HG03432 (cell line): ENCODE results near the gene TBC1D12.
"Not testable (repeated sequence)": the region's sequence is repeated elsewhere in the genome, so short reads cannot be mapped to it uniquely, and the experiment has no call there.

ENCODE experiments used
- ATAC-seq: cut with Tn5 transposase; IDR thresholded peaks from one replicate; pipeline ENCODE4 v1.9.1; 2021; ENCODE audit warnings: mild to moderate bottlenecking, moderate library complexity; ENCODE audit not compliant: unreplicated experiment

Gene TBC1D12

DNA sequence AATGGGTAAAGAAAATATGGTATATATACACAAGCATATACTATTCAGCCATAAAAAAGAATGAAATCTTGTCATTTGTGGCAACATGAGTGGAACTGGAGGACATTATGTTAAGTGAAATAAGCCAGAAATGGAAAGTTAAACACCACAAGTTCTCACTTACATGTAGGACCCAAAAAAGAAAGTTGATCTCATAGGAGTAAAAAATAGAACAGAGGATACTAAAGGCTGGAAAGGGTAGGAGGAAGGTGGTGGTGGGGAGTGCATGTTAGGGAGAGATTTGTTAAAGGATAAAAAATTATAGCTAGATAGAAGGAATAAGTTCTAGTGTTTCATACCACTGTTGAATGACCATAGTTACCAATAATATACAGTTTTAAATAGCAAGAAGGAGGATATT, 48.4 kb downstream of the TBC1D12 start:
- ATAC-seq: no peak

DNA sequence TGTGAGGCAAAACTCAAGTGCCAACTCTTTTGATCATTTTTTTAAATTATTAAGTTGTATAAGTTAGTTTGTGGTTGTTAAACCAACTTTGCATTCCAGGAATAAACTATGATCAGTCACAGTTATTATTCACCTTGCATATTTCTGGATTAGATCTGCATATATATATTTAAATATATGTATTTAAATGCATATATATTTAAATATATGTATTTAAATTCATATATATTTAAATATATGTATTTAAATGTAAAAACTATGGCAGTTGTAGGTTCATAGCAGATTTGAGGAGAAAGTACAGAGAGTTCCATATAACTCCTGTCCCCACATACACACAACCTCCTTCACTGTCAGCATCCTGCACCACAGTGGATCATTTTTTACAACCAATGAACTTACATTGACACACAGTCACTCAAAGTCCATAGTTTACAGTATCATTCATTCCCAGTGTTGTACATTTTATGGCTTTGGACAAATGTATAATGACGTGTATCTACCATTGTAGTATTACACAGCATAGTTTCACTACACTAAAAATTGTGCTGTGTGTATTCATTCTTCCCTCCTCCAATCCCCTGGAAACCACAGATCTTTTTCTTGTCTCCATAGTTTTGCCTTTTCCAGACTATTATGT, 49.7 kb downstream of the TBC1D12 start:
- no peak for ATAC-seq

DNA sequence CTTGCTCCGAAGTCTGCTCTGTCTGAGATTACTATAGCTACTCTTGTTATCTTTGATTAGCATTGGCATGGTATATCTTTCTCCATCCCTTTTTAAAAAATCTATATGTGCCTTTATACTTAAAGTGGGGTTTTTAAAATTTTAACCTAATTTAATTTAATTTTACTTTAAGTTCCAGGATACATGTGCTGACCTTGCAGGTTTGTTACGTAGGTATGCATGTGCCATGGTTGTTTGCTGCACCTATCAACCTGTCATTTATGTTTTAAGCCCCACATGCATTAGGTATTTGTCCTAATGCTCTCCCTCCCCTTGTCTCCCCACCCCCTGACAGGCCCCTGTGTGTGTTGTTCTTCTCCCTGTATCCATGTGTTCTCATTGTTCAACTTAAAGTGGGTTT, 54.6 kb downstream of the TBC1D12 start:
- ATAC-seq: no peak

DNA sequence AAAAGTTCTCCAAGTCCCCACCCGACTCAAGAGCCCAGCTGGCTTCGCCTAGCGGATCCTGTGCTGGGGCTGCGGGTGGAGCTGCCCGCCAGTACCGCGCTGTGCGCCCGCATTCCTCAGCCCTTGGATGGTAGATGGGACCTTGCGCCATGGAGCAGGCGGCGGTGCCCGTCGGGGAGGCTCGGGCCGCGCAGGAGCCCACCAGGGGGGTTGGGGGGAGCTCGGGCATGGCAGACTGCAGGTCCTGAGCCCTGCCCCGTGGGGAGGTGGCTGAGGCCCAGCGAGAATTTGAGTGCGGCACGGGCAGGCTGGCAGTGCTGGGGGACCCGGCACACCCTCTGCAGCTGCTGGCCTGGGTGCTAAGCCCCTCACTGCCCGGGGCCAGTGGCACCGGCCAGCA, 57.0 kb downstream of the TBC1D12 start:
- no peak for ATAC-seq

DNA sequence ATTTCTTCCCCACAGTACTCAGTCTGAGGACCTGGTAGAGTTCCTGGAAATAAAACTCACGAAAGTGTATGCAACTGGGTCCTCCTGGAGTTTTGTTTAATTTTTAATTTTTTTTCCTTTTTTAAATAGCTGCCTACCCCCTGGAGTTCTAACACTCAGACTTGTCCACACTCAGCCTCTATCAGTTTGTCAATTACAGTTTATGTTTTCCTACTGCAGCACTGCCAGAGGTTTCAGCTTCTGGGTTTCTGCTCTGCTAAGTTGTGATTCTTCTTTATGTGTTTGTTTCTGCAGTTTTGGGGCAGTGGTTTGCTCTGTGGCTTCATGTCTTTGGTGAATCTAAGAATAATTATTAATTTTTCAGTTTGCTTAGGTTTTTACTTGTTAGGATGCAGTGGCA, 59.2 kb downstream of the TBC1D12 start:
- ATAC-seq: no peak

DNA sequence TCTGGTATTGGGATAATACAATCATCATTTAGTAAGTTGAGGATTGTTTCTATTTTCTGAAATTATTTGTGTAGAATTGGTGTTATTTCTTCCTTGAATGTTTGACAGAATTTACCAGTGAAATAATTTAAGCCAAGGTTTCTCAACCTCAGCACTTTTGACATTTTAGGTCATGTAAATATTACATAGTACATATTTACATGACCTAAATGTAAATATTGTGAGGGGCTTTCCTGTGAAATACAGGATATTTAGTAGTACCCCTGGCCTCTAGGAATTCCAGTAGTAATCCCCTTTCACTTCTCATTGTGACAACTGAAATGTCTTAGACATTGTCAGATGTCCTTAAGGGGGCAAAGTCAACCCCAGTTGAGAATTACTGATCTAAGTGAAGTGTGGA, 59.8 kb downstream of the TBC1D12 start:
- no peak for ATAC-seq

DNA sequence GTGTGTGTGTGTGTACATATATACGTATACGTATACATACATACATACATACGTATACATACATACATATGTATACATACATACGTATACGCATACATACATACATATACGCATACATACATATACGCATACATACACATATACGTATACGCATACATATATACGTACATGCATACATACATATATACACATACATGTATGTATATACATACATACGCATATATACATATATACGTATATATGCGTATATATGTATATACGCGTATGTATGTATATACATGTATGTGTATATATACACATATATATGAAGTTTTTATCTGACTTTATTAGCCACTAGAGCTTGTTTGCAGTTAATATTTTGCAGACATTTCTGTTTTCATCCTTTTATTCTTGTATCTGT, 63.3 kb downstream of the TBC1D12 start:
- no peak for ATAC-seq

DNA sequence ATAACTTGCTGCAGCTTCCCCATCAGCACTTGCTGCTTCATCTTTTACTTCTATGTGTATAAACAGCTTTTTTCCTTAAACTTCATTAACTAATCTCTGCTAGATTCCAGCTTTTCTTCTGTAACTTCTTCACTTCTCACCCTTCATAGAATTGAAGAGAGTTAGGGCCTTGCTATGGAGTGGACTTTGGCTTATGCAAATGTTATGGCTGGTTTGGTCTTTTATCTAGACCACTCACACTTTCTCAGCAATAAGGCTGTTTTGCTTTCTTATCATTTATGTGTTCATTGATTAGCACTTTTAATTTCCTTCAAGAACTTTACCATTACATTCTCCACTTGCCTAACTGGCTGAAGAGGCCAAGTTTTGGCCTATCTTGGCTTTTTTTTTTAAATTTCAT, 79.1 kb downstream of the TBC1D12 start:
- no peak for ATAC-seq

DNA sequence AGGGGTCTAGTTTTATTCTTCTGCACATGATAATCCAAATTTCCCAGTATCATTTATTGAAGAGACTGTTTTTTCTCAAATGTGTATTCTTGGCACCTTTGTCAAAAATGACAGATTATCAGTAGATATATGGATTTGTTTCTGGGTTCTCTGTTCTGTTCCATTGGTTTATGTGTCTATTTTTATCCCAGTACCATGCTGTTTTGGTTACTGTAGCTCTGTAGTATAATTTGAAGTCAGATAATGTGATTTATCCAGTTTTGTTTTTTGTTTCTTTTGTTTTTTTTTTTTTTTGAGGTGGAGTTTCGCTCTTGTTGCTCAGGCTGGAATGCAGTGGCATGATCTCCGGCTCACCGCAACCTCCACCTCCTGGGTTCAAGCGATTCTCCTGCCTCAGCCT, 81.6 kb downstream of the TBC1D12 start:
- ATAC-seq: no peak

DNA sequence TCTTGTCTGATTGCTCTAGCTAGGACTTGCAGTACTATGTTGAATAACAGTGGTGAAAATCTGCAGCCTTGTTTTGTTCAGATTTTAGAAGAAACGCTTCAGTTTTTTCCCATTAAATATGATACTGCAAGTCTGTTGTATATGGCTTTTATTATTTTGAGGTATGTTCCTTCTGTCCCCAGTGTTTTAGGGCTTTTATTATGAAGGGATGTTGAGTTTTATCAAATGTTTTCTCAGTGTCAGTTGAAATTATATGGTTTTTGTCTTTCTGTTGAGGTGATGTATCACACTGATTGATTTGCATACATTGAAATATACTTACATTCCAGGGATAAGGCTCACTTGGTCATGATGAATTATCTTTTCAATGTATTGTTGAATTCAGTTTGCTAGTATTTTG, 82.8 kb downstream of the TBC1D12 start:
- no peak for ATAC-seq

DNA sequence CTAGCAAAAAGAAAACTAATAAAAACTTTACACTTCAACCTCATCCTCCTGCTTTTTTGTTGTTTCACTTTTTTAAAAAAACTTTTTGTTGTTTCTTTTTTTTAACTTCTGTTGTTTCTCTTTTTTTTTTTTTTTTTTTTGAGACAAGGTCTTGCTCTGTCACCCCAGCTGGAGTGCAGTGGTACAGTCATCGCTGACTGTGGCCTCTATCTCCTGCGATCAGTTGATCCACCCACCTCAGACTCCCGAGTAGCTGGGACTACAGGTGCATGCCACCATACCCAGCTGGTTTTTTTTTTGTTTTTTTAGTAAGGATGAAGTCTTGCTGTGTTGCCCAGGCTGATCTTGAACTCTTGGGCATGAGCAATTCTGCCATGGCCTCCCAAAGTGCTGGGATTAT, 85.2 kb downstream of the TBC1D12 start:
- no peak for ATAC-seq

DNA sequence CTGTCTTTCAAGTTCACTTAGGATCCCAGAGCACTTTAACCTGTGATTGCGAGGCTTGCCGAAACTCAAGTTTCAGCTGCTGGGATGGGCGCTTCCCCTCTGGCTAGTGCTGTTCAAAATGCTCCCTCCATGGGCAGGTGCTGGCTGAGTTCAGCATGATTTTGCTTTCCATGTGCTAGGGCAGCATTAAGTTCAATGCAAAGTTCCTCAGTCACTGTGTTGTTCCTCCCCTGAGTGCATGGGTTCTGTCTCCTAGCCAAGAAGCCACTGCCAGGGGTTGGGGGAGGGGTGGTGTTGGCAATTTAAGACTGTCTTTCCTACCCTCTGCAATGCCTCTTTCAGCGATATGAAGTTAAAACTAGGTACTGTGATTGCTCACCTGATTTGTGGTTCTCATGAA, 86.8 kb downstream of the TBC1D12 start:
- ATAC-seq: no peak

DNA sequence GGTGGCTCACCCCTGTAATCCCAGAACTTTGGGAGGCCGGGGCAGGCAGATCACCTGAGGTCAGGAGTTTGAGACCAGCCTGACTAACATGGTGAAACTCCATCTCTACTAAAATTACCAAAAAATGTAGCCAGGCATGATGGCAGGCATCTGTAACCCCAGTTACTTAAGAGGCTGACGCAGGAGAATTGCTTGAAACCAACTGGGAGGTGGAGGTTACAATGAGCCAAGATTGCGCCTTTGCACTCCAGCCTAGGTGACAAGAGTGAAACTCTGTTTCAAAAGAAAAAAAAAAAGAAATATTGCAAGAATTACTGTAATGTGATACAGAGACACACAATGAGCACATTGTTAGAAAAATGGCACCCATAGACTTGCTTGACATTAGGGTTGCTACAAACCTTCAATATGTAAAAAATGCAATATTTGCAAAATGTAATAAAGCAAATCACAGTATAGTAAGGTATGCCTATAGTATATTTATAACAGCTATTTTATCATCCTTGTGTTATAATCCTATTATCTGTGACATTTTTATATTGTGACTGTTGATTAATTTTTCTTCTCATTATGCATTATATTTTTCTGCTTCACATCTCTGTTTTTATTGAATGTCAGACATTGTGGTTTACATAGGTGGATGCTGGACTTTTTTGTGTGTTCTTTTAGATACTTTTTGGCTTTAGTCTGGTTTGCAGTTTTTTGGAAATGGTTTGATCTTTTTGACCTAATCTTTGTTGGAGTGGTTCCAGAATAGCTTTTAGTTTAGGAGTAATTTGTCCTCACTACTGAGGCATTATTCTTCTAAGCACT, 87.8 kb downstream of the TBC1D12 start:
- no peak for ATAC-seq

DNA sequence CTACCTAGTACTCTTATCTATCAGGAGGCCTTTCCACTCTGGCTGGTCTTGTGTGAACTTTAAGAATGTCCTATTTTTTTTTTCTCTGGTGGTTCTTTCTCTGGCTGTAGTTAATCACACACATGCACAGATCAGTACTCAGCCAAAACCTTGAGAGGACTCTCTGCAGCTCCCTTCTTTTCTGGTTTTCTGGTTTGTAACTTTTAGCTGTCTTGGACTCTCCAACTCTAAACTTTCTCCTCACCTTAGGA, 88.4 kb downstream of the TBC1D12 start:
- ATAC-seq: no peak

DNA sequence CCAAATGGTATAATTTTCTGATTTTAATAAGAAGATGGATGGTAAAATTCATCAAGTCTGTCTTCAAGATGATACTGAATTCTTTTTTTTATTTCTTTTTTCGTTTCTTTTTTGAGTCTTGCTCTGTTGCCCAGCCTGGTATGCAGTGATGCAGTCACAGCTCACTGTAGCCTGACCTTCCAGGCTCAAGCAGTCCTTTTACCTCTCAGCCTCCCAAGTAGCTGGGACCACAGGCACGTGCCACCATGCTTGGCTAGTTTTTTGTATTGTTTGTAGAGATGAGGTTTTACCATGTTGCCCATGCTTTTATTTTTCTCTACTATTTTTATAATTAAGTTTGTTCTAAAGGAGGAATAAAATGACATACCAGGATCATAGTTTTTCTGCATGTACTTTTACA, 91.1 kb downstream of the TBC1D12 start:
- no peak for ATAC-seq

DNA sequence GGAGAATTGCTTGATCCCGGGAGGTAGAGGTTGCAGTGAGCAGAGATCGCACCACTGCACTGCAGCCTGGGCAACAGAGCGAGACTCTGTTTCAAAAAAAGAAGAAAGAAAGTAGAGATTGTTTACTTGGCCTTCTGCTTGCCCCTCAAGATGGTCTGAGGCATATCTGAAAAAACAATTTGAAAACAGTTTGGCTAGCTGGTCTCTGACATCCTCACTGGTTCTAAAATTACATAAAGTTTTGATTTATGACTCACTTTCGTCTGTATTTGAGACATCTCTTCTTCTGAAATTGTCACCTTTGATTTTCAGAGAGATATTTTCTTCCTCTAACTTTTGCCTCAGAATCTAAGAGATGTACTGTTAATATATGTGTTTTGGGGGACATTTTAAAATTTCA, 93.7 kb downstream of the TBC1D12 start:
- ATAC-seq: peak; percentile 83

DNA sequence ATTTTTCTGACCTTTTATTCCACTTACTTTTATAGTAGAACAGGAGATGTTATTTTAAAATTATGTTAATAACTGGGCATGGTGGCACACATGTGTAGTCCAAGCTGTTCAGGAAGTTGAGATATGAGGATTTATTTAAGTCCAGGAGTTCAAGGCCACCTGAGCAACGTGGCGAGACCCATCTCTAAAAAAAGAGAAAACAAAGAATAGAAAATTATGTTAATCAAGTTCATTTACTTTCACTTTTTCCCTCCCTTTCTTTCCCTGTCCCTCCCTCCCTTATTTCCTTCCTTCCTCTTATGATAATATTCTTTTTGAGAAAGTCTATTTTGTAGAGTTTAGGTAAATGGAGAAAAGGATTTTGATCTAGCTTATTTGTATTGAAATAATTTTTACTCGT, 94.3 kb downstream of the TBC1D12 start:
- peak; percentile 12 for ATAC-seq

DNA sequence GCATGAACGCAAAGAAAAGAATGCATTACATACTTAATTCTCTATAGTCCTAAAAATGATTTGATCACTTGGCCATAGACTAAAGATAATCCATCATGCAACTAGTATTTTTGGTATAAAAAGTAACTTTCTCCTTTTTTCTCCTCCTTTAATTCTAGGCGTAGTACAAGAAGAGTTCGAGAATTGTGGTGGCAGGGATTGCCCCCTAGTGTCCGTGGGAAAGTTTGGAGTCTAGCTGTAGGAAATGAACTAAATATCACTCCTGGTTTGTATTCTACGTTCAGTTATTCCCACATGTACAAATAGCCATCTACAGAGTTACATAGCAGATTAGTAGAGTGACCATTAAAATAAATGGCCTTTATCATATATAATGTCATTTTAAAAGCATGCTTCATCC, 97.7 kb downstream of the TBC1D12 start:
- no peak for ATAC-seq

DNA sequence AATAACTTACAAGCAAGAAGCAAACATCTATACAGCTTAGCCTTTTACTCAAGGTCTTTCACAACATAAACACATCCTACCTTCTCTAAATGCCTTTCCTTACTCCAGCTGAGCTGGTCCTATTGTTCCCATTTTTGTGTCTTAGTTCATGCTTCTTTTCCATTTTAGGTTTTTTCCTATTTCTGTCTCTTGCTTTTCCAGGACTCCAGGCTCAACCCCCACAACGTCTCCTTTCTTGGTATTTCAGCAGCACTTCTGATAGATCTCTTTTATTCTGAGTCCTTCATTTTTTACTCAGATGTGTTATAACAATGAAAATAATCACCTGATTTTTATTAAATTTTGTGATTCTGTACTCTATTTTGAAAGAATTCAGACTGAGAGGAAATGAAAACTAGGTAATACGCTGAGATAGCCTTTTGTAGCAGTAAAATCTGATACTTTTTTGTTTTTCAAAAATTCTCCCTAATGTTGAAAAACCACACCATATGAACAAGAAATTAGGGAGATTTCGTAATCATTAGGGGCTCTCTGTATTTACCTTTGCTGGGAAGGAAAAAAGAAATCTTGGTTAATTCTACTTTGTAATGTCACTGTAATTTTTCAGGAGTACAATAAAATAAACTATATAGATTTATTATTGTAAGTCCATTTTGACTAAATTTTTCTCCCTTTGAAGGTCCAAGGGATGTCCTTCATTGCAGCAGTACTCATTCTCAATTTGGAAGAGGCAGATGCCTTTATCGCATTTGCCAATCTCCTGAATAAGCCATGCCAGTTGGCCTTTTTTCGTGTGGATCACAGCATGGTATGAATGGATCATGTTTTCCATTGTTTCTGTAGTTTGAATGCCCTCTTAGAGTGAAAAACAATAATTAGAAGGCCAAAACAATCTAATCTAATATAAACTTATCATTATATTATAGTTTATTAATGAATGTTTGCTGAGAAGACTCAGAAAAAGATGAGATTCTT, 119.2 kb downstream of the TBC1D12 start:
- no peak for ATAC-seq

DNA sequence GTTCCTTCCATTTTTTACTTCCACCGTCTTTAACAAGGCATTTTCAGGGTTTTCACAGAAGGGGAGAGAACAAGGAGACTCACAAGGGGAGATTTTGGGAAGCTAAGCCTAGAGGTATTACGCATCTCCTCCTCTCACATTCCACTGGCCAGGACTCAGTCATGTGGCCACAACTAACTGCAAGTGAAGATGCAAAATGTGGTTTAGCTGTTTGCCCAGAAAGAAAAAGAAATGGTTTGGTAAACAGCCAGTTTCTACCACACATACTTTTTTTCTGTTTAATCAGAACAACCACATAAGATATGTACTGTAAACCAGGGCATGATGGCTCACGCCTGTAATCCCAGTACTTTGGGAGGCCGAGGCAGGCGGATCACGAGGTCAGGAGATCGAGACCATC, 121.8 kb downstream of the TBC1D12 start:
- no peak for ATAC-seq

DNA sequence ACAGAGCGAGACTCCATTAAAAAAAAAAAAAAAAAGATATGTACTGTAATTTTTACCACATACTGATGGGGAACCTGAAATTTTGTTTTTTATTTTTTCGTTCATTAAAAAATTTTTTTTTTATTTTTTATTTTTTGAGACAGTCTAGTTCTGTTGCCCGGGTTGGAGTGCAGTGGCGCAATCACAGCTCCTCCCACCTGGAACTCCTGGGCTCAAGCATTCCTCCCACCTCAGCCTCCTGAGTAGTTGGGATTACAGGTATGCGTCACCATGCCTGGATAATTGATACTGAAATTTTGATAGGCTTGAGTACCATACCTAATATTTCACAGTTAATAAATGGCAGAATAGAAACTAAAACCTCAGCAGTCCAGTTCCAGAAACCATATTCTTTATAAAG, 122.4 kb downstream of the TBC1D12 start:
- ATAC-seq: no peak

DNA sequence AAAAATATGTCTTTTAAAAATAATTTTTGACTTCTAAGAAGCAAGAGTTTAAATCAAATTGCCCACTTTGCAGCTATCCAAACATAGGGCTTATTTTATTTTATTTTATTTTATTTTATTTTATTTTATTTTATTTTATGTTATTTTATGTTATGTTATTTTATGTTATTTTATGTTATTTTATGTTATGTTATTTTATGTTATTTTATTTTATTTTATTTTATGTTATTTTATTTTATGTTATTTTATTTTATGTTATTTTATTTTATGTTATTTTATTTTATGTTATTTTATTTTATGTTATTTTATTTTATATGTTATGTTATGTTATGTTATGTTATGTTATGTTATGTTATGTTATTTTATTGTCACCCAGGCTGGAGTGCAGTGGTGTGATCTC, 129.2 kb downstream of the TBC1D12 start:
- ATAC-seq: not testable (repeated sequence)
